NCI-H1436 (cell line): Measurements from ENCODE around the gene CCL14.
A peak's percentile ranks its signal among the peaks of the same experiment; 100 is the strongest.

Source experiments
- DNase-seq: peaks from one replicate; lab custom pipeline; 2025; lab: John Stamatoyannopoulos, UW

The CCL14 gene

GRCh38 chr17:35988164-35988563, 1.6 kb upstream of the CCL14 start:
- DNase-seq, result no peak

GRCh38 chr17:35984140-35984539, 2.4 kb downstream of the CCL14 start:
- no peak for DNase-seq

- no peak for DNase-seq
Observed at GRCh38 chr17:35982409-35983191, 3.9 kb downstream of the CCL14 start.

GRCh38 chr17:35981908-35982330, 4.6 kb downstream of the CCL14 start:
- DNase-seq, result no peak

- DNase-seq, result no peak
Observed at GRCh38 chr17:35981246-35981645, 5.3 kb downstream of the CCL14 start, which contains the start of gene CCL16. CCL16 (minus strand) TSS chr17:35981497; CDS start chr17:35981420, 77 bp downstream.

GRCh38 chr17:35978346-35978745, 8.2 kb downstream of the CCL14 start:
- DNase-seq, result no peak

GRCh38 chr17:35977509-35977908, 9.0 kb downstream of the CCL14 start:
- no peak for DNase-seq

GRCh38 chr17:35973333-35974260, 12.9 kb downstream of the CCL14 start:
- DNase-seq, result no peak

- no peak for DNase-seq
Observed at GRCh38 chr17:35972945-35973332, 13.6 kb downstream of the CCL14 start.

- no peak for DNase-seq
Observed at GRCh38 chr17:35972535-35972934, 14.0 kb downstream of the CCL14 start.

- no peak for DNase-seq
Observed at GRCh38 chr17:35972066-35972465, 14.5 kb downstream of the CCL14 start.

- DNase-seq, result peak; percentile 72
Observed at GRCh38 chr17:35969558-35970380, 16.8 kb downstream of the CCL14 start.

- no peak for DNase-seq
Observed at GRCh38 chr17:35968520-35969054, 17.9 kb downstream of the CCL14 start.

- no peak for DNase-seq
Observed at GRCh38 chr17:35965272-35965671, 21.3 kb downstream of the CCL14 start.

- DNase-seq, result no peak
Observed at GRCh38 chr17:35963663-35964062, 22.9 kb downstream of the CCL14 start.

GRCh38 chr17:35953720-35954119, 32.8 kb downstream of the CCL14 start:
- DNase-seq, result no peak

- no peak for DNase-seq
Observed at GRCh38 chr17:35949401-35949800, 37.1 kb downstream of the CCL14 start.

GRCh38 chr17:35948092-35948491, 38.4 kb downstream of the CCL14 start:
- DNase-seq, result no peak

GRCh38 chr17:35947156-35947585, 39.4 kb downstream of the CCL14 start:
- peak; percentile 65 for DNase-seq

GRCh38 chr17:35944151-35944550, 42.4 kb downstream of the CCL14 start:
- no peak for DNase-seq

- no peak for DNase-seq
Observed at GRCh38 chr17:35943537-35943936, 43.0 kb downstream of the CCL14 start, which contains the start of gene LYZL6. LYZL6 (minus strand) TSS chr17:35943713; CDS start chr17:35939356, 4,357 bp downstream.
